Osteoblast (primary cell): Measurements from ENCODE around the gene SRF. TPM values are rescaled to one million over a fixed set of nuclear protein-coding genes. Genes with fewer than 3 reads are reported as not detected.

ENCODE experiments used
- DNase-seq: peaks from one replicate; pipeline ENCODE4 v3.0.0; 2011; ENCODE audit warnings: low spot score, mixed read lengths; ENCODE audit not compliant: insufficient read length; ENCODE audit errors: missing footprints
- H2AFZ ChIP-seq: 2 replicates; pipeline ENCODE4 v1.6.0; 2011; ENCODE audit warnings: mild to moderate bottlenecking, low read length
- H3K27ac ChIP-seq: 2 replicates; pipeline ENCODE4 v1.5.1; 2011; ENCODE audit warnings: mild to moderate bottlenecking, low read depth, low read length, moderate library complexity
- H3K27me3 ChIP-seq: 2 replicates; pipeline ENCODE4 v1.6.0; 2012; ENCODE audit warnings: mild to moderate bottlenecking, control low read depth, inconsistent platforms, low read length, moderate library complexity; ENCODE audit not compliant: insufficient read depth
- H3K36me3 ChIP-seq: 2 replicates; pipeline ENCODE4 v1.5.1; 2011; ENCODE audit warnings: mild to moderate bottlenecking, low read length, control low read depth, moderate library complexity; ENCODE audit not compliant: insufficient read depth
- H3K4me1 ChIP-seq: 2 replicates; pipeline ENCODE4 v1.5.1; 2011; ENCODE audit warnings: mild to moderate bottlenecking, low read length, control low read depth, moderate library complexity; ENCODE audit not compliant: insufficient read depth
- H3K4me2 ChIP-seq: 2 replicates; pipeline ENCODE4 v1.6.0; 2011; ENCODE audit warnings: mild to moderate bottlenecking, low read length; ENCODE audit not compliant: insufficient read depth
- H3K4me3 ChIP-seq: fragments of 200-600 bp; sonication (generic); 3 replicates; pipeline ENCODE4 v1.5.1; 2012; ENCODE audit warnings: mild to moderate bottlenecking, low read length, inconsistent platforms; ENCODE audit not compliant: insufficient read depth
- H3K79me2 ChIP-seq: 2 replicates; pipeline ENCODE4 v1.6.0; 2012; ENCODE audit warnings: mild to moderate bottlenecking, low read length, control low read depth, inconsistent platforms; ENCODE audit not compliant: insufficient read depth
- H3K9me3 ChIP-seq: 2 replicates; pipeline ENCODE4 v1.5.1; 2011; ENCODE audit warnings: low read depth, low read length, control low read depth
- H4K20me1 ChIP-seq: 2 replicates; pipeline ENCODE4 v1.6.0; 2012; ENCODE audit warnings: mild to moderate bottlenecking, low read length, control low read depth; ENCODE audit not compliant: insufficient read depth
- total RNA-seq: library from RNA; depleted of rRNA; stranded (reverse); fragments of >200 nt; gene quantifications from 2 replicates; pipeline ENCODE4 v1.2.3, GENCODE V29; 2012
- TF ChIP-seq, protein P1 (sequence below): IDR thresholded peaks from 2 replicates; pipeline ENCODE4 v1.5.1; 2011; ENCODE audit warnings: mild to moderate bottlenecking, low read depth, low read length, moderate library complexity; ENCODE audit errors: extremely low read depth

SRF gene
- total RNA-seq, 1 donor = 20.6 TPM

DNA sequence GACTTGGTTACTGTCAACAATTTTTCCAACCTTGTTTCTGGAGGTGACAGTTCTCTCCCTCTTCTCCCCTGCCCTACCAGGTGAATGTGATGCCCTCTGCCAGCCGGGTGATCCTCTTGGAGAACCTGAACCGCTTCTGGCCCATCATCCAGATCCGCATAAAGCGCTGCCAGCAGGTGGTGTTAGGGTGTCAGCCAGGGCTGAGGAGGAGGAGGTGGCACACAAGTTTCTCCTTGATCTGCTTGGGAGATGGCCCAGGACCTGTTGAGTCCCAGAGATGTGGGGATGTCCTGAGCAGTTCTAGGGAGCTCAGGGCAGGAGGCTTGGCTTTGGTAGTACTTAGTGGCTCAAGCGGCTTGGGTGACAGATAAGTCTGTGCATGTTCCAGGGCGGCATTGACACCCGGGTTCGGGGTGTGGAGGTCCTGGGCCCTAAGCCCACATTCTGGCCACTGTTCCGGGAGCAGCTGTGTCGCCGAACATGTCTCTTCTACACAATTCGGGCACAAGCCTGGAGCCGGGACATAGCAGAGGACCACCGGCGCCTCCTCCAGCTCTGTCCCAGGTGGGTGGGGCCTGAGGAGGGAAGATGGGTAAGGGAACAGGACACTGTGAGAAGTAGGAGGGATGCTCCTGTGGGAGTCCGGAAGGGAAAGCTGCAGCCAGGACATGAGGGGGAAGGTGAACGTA lies 32.1 kb downstream of the SRF start:
- Histone ChIP-seq H3K79me2 (no peaks in the 10 kb centered on the region), H2AFZ (no peak overlapping the region), H3K27me3 (no peaks in the 10 kb centered on the region), H3K9me3 (no peaks in the 10 kb centered on the region), H3K4me1 (no peaks in the 10 kb centered on the region), H3K4me3 (no peak overlapping the region), H3K36me3 (peaks cover 25% of the 10 kb centered on the region), H3K27ac (no peak overlapping the region), H3K4me2 (no peak overlapping the region), H4K20me1 (no peaks in the 10 kb centered on the region)
- peak; percentile 34 for DNase-seq
- TF ChIP-seq, protein P1, sequence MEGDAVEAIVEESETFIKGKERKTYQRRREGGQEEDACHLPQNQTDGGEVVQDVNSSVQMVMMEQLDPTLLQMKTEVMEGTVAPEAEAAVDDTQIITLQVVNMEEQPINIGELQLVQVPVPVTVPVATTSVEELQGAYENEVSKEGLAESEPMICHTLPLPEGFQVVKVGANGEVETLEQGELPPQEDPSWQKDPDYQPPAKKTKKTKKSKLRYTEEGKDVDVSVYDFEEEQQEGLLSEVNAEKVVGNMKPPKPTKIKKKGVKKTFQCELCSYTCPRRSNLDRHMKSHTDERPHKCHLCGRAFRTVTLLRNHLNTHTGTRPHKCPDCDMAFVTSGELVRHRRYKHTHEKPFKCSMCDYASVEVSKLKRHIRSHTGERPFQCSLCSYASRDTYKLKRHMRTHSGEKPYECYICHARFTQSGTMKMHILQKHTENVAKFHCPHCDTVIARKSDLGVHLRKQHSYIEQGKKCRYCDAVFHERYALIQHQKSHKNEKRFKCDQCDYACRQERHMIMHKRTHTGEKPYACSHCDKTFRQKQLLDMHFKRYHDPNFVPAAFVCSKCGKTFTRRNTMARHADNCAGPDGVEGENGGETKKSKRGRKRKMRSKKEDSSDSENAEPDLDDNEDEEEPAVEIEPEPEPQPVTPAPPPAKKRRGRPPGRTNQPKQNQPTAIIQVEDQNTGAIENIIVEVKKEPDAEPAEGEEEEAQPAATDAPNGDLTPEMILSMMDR = no peak

GRCh38 chr6:43203718-43204095 lies 32.6 kb downstream of the SRF start:
- no peaks in the 10 kb centered on the region for H3K4me1 ChIP-seq
- no peaks in the 10 kb centered on the region for H3K27me3 ChIP-seq

GRCh38 chr6:43204271-43205105 lies 33.4 kb downstream of the SRF start:
- H2AFZ ChIP-seq = no peak overlapping the region
- TF ChIP-seq, protein P1 = no peak
- H4K20me1 ChIP-seq = no peaks in the 10 kb centered on the region
- no peaks in the 10 kb centered on the region for H3K27me3 ChIP-seq
- H3K4me1 ChIP-seq = no peaks in the 10 kb centered on the region
- no peak overlapping the region for H3K4me3 ChIP-seq
- DNase-seq = no peak
- H3K27ac ChIP-seq = no peak overlapping the region
- H3K79me2 ChIP-seq = no peaks in the 10 kb centered on the region
- H3K4me2 ChIP-seq = no peak overlapping the region
- peaks cover 26% of the 10 kb centered on the region for H3K36me3 ChIP-seq
- H3K9me3 ChIP-seq = no peaks in the 10 kb centered on the region

More at GRCh38 chr6:43203718-43204095, 32.6 kb downstream of the SRF start:
- Histone ChIP-seq H2AFZ (no peak overlapping the region), H3K4me3 (no peak overlapping the region), H3K36me3 (peaks cover 24% of the 10 kb centered on the region), H3K79me2 (no peaks in the 10 kb centered on the region), H3K9me3 (no peaks in the 10 kb centered on the region), H3K4me2 (no peak overlapping the region), H4K20me1 (no peaks in the 10 kb centered on the region), H3K27ac (no peak overlapping the region)
- TF ChIP-seq, protein P1 = no peak
- DNase-seq = no peak

GRCh38 chr6:43205849-43206248 lies 34.8 kb downstream of the SRF start:
- H3K27me3 ChIP-seq = no peaks in the 10 kb centered on the region
- no peaks in the 10 kb centered on the region for H3K9me3 ChIP-seq
- H3K36me3 ChIP-seq = peaks cover 23% of the 10 kb centered on the region
- no peaks in the 10 kb centered on the region for H4K20me1 ChIP-seq
- TF ChIP-seq, protein P1 = no peak
- no peaks in the 10 kb centered on the region for H3K79me2 ChIP-seq
- no peak overlapping the region for H3K4me2 ChIP-seq
- no peaks in the 10 kb centered on the region for H3K4me1 ChIP-seq
- peak; percentile 15 for DNase-seq
- H2AFZ ChIP-seq = no peak overlapping the region
- H3K4me3 ChIP-seq = no peak overlapping the region
- H3K27ac ChIP-seq = no peak overlapping the region
